HCT116 (cell line): ENCODE results near the gene DDX41.

ENCODE experiments used
- CBX3 ChIP-seq: IDR thresholded peaks from 2 replicates; pipeline ENCODE4 v1.6.1; 2012; ENCODE audit warnings: low read depth
- CEBPB ChIP-seq: IDR thresholded peaks from 2 replicates; pipeline ENCODE4 v1.6.1; 2012; ENCODE audit warnings: low read depth
- EGR1 ChIP-seq: IDR thresholded peaks from 2 replicates; pipeline ENCODE4 v1.6.1; 2012; ENCODE audit warnings: low read depth
- EZH2 ChIP-seq: fragments of 200-600 bp; sonication (generic); IDR thresholded peaks from 2 replicates; pipeline ENCODE4 v1.6.1; 2017; ENCODE audit warnings: antibody characterized with exemption, mixed run types
- EZH2phosphoT487 ChIP-seq: fragments of 200-600 bp; IDR thresholded peaks from 2 replicates; pipeline ENCODE4 v1.6.1; 2018; ENCODE audit warnings: antibody characterized with exemption, borderline replicate concordance
- POLR2A ChIP-seq: IDR thresholded peaks from 2 replicates; pipeline ENCODE4 v1.7.0; 2011; ENCODE audit warnings: borderline replicate concordance; ENCODE audit not compliant: insufficient read depth, insufficient read length; ENCODE audit errors: extremely low read depth
- RAD21 ChIP-seq: IDR thresholded peaks from 2 replicates; pipeline ENCODE4 v1.6.1; 2012; ENCODE audit warnings: low read depth, mild to moderate bottlenecking
- SP1 ChIP-seq: IDR thresholded peaks from 2 replicates; pipeline ENCODE4 v1.6.1; 2012; ENCODE audit warnings: low read depth
- TCF7L2 ChIP-seq: IDR thresholded peaks from 2 replicates; pipeline ENCODE4 v1.7.0; 2011; ENCODE audit warnings: borderline replicate concordance, inconsistent platforms; ENCODE audit not compliant: insufficient read depth, insufficient read length; ENCODE audit errors: extremely low read depth
- ZBTB33 ChIP-seq: IDR thresholded peaks from 2 replicates; pipeline ENCODE4 v1.6.1; 2011; ENCODE audit warnings: mild to moderate bottlenecking, low read length, moderate library complexity; ENCODE audit not compliant: insufficient replicate concordance; ENCODE audit errors: extremely low read depth
- ZFX ChIP-seq: fragments of 450-650 bp; IDR thresholded peaks from 2 replicates; pipeline ENCODE4 v1.6.1; 2017
- TF ChIP-seq, protein P1 (sequence below): IDR thresholded peaks from 2 replicates; pipeline ENCODE4 v1.6.1; 2012
- TF ChIP-seq, protein P2 (sequence below): IDR thresholded peaks from 2 replicates; pipeline ENCODE4 v1.6.1; 2012
- TF ChIP-seq, protein P3 (sequence below), 3 experiments: fragments of 200-600 bp in 1 of 3; sonication (generic) in 1 of 3; IDR thresholded peaks in 2 of 3; conservative IDR thresholded peaks in 1 of 3; 2 replicates each; pipeline ENCODE4 v1.5.1; 2012 to 2017; ENCODE audit warnings: low read depth in 2 of 3, low read length in 2 of 3, antibody characterized with exemption in 1 of 3, borderline replicate concordance in 1 of 3, control low read depth in 1 of 3, mild to moderate bottlenecking in 1 of 3, mixed read lengths in 1 of 3, mixed run types in 1 of 3, moderate library complexity in 1 of 3; ENCODE audit not compliant: insufficient read depth in 1 of 3

GRCh38 chr5:177505075-177505474 lies 11.7 kb downstream of the DDX41 start:
- TF ChIP-seq, protein P1, sequence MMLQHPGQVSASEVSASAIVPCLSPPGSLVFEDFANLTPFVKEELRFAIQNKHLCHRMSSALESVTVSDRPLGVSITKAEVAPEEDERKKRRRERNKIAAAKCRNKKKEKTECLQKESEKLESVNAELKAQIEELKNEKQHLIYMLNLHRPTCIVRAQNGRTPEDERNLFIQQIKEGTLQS: no peak
- TF ChIP-seq SP1 (no peak), RAD21 (no peak), ZBTB33 (no peak), EZH2phosphoT487 (no peak), EZH2 (no peak), CEBPB (no peak), POLR2A (no peak), CBX3 (no peak), TCF7L2 (no peak), EGR1 (no peak), ZFX (no peak)
- TF ChIP-seq, protein P2, sequence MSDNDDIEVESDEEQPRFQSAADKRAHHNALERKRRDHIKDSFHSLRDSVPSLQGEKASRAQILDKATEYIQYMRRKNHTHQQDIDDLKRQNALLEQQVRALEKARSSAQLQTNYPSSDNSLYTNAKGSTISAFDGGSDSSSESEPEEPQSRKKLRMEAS: no peak
- TF ChIP-seq, protein P3, sequence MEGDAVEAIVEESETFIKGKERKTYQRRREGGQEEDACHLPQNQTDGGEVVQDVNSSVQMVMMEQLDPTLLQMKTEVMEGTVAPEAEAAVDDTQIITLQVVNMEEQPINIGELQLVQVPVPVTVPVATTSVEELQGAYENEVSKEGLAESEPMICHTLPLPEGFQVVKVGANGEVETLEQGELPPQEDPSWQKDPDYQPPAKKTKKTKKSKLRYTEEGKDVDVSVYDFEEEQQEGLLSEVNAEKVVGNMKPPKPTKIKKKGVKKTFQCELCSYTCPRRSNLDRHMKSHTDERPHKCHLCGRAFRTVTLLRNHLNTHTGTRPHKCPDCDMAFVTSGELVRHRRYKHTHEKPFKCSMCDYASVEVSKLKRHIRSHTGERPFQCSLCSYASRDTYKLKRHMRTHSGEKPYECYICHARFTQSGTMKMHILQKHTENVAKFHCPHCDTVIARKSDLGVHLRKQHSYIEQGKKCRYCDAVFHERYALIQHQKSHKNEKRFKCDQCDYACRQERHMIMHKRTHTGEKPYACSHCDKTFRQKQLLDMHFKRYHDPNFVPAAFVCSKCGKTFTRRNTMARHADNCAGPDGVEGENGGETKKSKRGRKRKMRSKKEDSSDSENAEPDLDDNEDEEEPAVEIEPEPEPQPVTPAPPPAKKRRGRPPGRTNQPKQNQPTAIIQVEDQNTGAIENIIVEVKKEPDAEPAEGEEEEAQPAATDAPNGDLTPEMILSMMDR (IDR thresholded peaks at IDR 0.05 in 2 of 3, conservative IDR thresholded peaks at IDR 0.05 in 1 of 3; ENCODE audit: borderline replicate concordance in 1 of 3, insufficient read depth in 1 of 3, low read depth in 2 of 3, low read length in 2 of 3): no peak
